Vagina (tissue), 2 donors: Measurements from ENCODE around the gene TMEM220. TPM values are rescaled to one million over a fixed set of nuclear protein-coding genes. Genes with fewer than 3 reads are reported as not detected.
"Not testable (repeated sequence)": the region's sequence is repeated elsewhere in the genome, so short reads cannot be mapped to it uniquely, and the experiment has no call there.

ENCODE experiments used
- DNase-seq, 2 donors: peaks; one replicate each; pipeline ENCODE4 v3.0.0-alpha.2; 2017; ENCODE audit errors: extremely low spot score in 2 of 2
- H3K27ac ChIP-seq: fragments of 200-600 bp; sonication (generic); one replicate; pipeline ENCODE4 v1.5.1; 2019
- H3K27me3 ChIP-seq: fragments of 200-600 bp; sonication (generic); one replicate; pipeline ENCODE4 v1.5.1; 2019
- H3K36me3 ChIP-seq, 2 donors: fragments of 200-600 bp; sonication (generic); one replicate each; pipeline ENCODE4 v1.5.1; 2017 to 2019
- H3K4me1 ChIP-seq: fragments of 200-600 bp; sonication (generic); one replicate; pipeline ENCODE4 v1.5.1; 2019
- H3K4me3 ChIP-seq, 2 donors: fragments of 200-600 bp; sonication (generic); 1 replicate in 1 of 2; 2 replicates in 1 of 2; pipeline ENCODE4 v1.5.1; 2016 to 2019
- H3K9me3 ChIP-seq: fragments of 200-600 bp; sonication (generic); one replicate; pipeline ENCODE4 v1.5.1; 2019
- POLR2A ChIP-seq, 2 donors: fragments of 450-650 bp; IDR thresholded peaks; one replicate each; pipeline ENCODE4 v1.6.1; 2017; ENCODE audit warnings: antibody characterized with exemption in 2 of 2, mild to moderate bottlenecking in 2 of 2, moderate library complexity in 2 of 2
- POLR2AphosphoS5 ChIP-seq, 2 donors: sonication (generic); formaldehyde crosslinking; IDR thresholded peaks; one replicate each; pipeline ENCODE4 v1.9.0; 2017; ENCODE audit warnings: antibody characterized with exemption in 2 of 2, mild to moderate bottlenecking in 2 of 2, low read depth in 1 of 2; ENCODE audit not compliant: insufficient read depth in 1 of 2
- intact Hi-C: fragments of 100-400 bp; cut with DNase I; formaldehyde crosslinking; loops from one replicate; pipeline ENCODE4 v1.15.1; 2023
- total RNA-seq: library from RNA; depleted of rRNA; stranded (reverse); fragments of >200 nt; gene quantifications from one replicate; pipeline ENCODE4 v1.2.3, GENCODE V29; 2016
- TF ChIP-seq, protein P1 (sequence below), 3 experiments: fragments of 450-650 bp in 2 of 3; fragments of 200-600 bp in 1 of 3; sonication (generic) in 1 of 3; IDR thresholded peaks; one replicate each; pipeline ENCODE4 v1.5.1; 2017 to 2019; ENCODE audit warnings: antibody characterized with exemption in 3 of 3, mild to moderate bottlenecking in 2 of 3, moderate library complexity in 2 of 3

TMEM220 gene
- total RNA-seq, 1 donor from 2014 or later: 10.3 TPM

DNA sequence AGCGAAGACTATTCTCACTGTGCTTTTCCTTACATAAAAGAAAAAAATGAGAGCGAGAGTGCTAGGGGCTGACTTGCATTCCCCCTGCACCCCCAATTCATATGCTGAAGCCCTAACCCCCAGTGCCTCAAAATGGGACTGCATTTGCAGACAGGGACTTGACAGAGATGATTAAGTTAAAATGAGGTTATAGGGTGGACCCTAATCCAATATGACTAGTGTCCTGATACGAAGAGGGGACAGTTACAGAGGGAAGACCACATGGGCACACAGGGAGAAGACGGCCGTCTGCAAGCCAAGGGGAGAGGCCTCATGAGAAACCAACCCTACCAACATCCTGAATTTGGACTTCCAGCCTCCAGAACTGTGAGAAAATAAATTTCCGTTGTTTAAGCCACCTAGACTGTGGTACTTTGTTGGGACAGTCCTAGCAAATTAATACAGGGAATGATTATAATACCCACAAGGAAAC lies 1.6 kb upstream of the TMEM220 start:
- Histone ChIP-seq H3K9me3 (no peaks in the 10 kb centered on the region), H3K27ac (peak overlapping the region; percentile 95), H3K36me3 (no peaks in the 10 kb centered on the region), H3K4me1 (peaks cover 11% of the 10 kb centered on the region), H3K27me3 (no peaks in the 10 kb centered on the region), H3K4me3 (no peak overlapping the region)
- intact Hi-C loops: no loop called here
- peak in 1 of 2 donors; percentile 83 for DNase-seq
- TF ChIP-seq POLR2AphosphoS5 (IDR thresholded peaks at IDR 0.05; ENCODE audit: insufficient read depth in 1 of 2, low read depth in 1 of 2) (no peak), POLR2A (IDR thresholded peaks at IDR 0.05) (no peak)
- TF ChIP-seq, protein P1, sequence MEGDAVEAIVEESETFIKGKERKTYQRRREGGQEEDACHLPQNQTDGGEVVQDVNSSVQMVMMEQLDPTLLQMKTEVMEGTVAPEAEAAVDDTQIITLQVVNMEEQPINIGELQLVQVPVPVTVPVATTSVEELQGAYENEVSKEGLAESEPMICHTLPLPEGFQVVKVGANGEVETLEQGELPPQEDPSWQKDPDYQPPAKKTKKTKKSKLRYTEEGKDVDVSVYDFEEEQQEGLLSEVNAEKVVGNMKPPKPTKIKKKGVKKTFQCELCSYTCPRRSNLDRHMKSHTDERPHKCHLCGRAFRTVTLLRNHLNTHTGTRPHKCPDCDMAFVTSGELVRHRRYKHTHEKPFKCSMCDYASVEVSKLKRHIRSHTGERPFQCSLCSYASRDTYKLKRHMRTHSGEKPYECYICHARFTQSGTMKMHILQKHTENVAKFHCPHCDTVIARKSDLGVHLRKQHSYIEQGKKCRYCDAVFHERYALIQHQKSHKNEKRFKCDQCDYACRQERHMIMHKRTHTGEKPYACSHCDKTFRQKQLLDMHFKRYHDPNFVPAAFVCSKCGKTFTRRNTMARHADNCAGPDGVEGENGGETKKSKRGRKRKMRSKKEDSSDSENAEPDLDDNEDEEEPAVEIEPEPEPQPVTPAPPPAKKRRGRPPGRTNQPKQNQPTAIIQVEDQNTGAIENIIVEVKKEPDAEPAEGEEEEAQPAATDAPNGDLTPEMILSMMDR (IDR thresholded peaks at IDR 0.05): no peak

DNA sequence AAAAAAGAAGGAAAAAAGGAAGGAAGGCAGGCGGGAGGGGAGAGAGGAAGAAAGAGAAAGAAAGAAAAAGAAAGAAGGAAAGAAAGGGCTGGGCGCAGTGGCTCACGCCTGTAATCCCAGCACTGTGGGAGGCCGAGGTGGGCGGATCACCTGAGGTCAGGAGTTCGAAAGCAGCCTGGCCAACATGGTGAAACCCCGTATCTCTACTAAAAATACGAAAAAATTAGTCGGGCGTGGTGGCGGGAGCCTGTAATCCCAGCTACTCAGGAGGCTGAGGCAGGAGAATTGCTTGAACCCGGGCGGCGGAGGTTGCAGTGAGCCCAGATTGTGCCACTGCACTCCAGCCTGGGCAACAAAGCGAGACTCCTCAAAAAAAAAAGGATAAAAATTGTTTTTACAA lies 424 bp upstream of the TMEM220 start:
- intact Hi-C loops: not testable (repeated sequence)
- peak overlapping the region; percentile 95 for H3K27ac ChIP-seq

DNA sequence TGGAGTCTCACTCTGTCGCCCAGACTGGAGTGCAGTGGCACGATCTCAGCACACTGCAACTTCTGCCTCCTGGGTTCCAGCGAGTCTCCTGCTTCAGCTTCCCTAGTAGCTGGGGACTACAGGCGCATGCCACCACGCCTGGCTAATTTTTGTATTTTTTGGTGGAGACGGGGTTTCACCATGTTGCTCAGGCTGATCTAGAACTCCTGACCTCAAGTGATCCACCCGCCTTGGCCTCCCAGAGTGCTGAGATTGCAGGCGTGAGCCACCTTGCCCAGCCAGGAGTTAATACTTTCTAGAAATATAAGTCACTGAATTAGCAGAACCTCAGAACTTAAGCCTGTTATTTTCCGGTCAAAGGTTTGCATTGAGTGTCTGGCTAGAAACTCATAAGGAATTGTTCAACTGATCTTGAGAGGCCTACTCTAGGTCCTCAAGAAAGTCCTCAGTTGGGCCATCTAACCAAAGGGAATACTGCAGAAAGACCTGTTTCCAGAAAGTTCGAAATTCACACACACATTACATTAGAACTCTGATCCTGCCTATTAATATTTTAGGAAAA lies 1.4 kb downstream of the TMEM220 start:
- peak overlapping the region; percentile 95 for H3K27ac ChIP-seq

More for the DNA sequence above, 424 bp upstream of the TMEM220 start:
- H3K4me3 ChIP-seq: peak overlapping the region; percentile 74 to 79
- H3K36me3 ChIP-seq, H3K9me3 ChIP-seq, H3K27me3 ChIP-seq: not testable (repeated sequence)
- peak in 1 of 2 donors; percentile 27 for DNase-seq
- peaks cover 11% of the 10 kb centered on the region for H3K4me1 ChIP-seq

DNA sequence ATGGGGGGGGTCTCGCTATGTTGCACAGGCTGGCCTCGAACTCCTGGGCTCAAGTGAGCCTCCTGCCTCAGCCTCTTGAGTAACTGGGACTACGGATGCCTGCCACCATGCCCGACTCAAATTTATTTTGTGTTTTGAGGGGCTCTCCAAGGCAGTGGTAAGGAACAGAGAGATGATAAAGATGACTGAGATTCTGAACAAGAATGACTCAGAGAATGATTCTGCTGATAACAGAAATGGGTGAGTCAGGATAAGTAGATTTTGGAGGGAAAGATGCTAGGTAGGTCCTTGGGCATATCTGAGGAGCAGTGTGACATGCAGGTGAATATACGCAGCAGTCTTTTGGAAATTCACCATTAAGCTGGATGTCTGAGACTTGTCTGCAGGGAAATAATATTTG lies 2.6 kb downstream of the TMEM220 start:
- Histone ChIP-seq H3K27me3 (no peaks in the 10 kb centered on the region), H3K4me1 (peaks cover 11% of the 10 kb centered on the region), H3K4me3 (no peak overlapping the region), H3K27ac (no peak overlapping the region), H3K9me3 (no peaks in the 10 kb centered on the region), H3K36me3 (peaks cover 0 to 16% of the 10 kb centered on the region in 2 donors)
- DNase-seq: peak in 1 of 2 donors; percentile 40
- TF ChIP-seq, protein P1 (IDR thresholded peaks at IDR 0.05): no peak
- TF ChIP-seq POLR2A (IDR thresholded peaks at IDR 0.05): no peak
- TF ChIP-seq POLR2AphosphoS5 (IDR thresholded peaks at IDR 0.05; ENCODE audit: insufficient read depth in 1 of 2, low read depth in 1 of 2): no peak
- intact Hi-C loops: no loop called here

More for the DNA sequence above, 1.4 kb downstream of the TMEM220 start:
- Histone ChIP-seq H3K9me3 (no peaks in the 10 kb centered on the region), H3K27me3 (no peaks in the 10 kb centered on the region), H3K4me3 (no peak overlapping the region), H3K36me3 (peaks cover 0 to 5% of the 10 kb centered on the region in 2 donors), H3K4me1 (peaks cover 11% of the 10 kb centered on the region)
- intact Hi-C loops: no loop called here
- TF ChIP-seq POLR2AphosphoS5 (IDR thresholded peaks at IDR 0.05; ENCODE audit: insufficient read depth in 1 of 2, low read depth in 1 of 2): no peak
- TF ChIP-seq, protein P1 (IDR thresholded peaks at IDR 0.05): no peak
- no peak for TF ChIP-seq POLR2A (IDR thresholded peaks at IDR 0.05)
- peak in 1 of 2 donors; percentile 87 for DNase-seq

DNA sequence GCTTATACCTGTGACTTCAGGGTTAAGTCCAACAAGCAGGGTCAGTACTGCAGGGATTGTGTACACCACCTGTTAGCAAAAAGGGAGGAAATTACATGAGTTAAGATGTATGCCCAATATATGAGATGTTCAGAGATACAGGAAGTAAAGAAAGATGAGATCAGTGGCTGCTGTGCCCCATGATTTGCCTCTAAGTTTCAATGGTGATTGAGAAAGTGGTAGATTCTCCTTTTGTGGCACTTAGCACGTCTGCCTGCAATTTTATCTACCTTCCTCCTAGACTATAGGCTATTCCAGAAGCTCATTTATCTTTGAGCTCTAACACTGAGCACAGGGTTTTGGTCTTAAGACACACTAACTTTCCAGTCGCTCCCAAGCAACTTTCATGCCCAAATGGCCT lies 3.6 kb downstream of the TMEM220 start:
- Histone ChIP-seq H3K27me3 (no peaks in the 10 kb centered on the region), H3K4me3 (no peak overlapping the region), H3K9me3 (no peaks in the 10 kb centered on the region), H3K27ac (no peak overlapping the region), H3K4me1 (peaks cover 9% of the 10 kb centered on the region), H3K36me3 (peaks cover 0 to 16% of the 10 kb centered on the region in 2 donors)
- intact Hi-C loops: no loop called here
- peak in 1 of 2 donors; percentile 3 for DNase-seq
- TF ChIP-seq, protein P1 (IDR thresholded peaks at IDR 0.05): no peak
